Renal cortical epithelial cell (primary cell): ENCODE measurements around the gene PLOD3. TPM values are rescaled to one million over a fixed set of nuclear protein-coding genes. Genes with fewer than 3 reads are reported as not detected.

Source experiments
- DNase-seq: peaks from one replicate; pipeline ENCODE4 v3.0.0-alpha.2; 2011; ENCODE audit warnings: low read depth
- total RNA-seq: library from RNA; depleted of rRNA; stranded (reverse); fragments of >200 nt; gene quantifications from 2 replicates; pipeline ENCODE4 v1.2.3, GENCODE V29; 2014

Gene PLOD3
- total RNA-seq, 1 donor from 2014 or later, result 55.8 TPM

- DNase-seq, result no peak
Observed at GRCh38 chr7:101165958-101166647, 51.3 kb downstream of the PLOD3 start.

DNA sequence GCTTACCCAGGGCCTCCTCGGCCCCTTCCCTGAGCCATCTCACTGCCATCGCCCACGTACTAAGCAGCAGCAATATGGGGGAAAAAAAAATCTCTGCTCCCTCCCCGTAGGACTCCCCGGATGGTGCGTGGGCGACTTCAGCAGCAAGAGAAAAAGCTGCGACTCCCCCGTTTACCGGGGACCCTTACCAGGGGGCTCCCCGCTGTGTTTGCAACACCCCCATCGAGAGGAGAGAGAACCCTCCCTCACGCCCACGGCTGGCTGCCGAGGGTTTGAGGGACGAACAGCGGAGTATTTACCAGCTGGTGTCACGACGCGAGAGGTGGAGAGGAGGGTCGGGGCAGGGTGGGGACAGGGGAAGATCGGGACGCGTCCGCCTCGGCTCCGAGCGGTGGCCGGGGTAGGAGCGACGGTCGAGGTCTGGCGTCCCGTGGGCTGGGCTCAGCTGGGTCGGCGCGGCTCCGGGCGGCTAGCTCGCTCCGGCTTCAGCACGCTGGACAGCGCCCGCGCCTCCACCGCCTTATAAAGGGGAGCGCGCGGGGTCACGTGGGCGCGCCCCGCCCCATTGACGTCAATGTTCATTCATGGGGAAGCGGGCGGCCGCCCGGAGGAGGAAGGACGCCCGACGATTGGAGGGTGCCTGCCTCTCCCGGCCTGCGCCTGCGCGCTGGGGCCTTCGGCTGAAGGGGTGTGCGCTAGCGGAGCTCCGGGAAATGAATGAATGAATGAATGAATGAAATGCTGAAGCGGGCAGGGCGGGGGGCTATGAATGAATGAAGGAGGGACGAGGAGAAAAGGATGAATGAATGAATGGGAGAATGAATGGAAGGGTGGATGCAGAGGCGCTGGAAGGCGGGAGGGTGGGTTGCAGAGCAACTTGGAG, 52.1 kb downstream of the PLOD3 start, which contains the start of gene VGF:
Gene VGF (minus strand): TSS at position 495 of the 883 bp plus-strand sequence. CDS start 726 bp downstream, outside the sequence.
- DNase-seq, result peak; percentile 69

- no peak for DNase-seq
Observed at GRCh38 chr7:101164071-101164840, 53.1 kb downstream of the PLOD3 start.

GRCh38 chr7:101163279-101164070, 53.9 kb downstream of the PLOD3 start:
- DNase-seq, result no peak

GRCh38 chr7:101162551-101163278, 54.7 kb downstream of the PLOD3 start:
- DNase-seq, result no peak

DNA sequence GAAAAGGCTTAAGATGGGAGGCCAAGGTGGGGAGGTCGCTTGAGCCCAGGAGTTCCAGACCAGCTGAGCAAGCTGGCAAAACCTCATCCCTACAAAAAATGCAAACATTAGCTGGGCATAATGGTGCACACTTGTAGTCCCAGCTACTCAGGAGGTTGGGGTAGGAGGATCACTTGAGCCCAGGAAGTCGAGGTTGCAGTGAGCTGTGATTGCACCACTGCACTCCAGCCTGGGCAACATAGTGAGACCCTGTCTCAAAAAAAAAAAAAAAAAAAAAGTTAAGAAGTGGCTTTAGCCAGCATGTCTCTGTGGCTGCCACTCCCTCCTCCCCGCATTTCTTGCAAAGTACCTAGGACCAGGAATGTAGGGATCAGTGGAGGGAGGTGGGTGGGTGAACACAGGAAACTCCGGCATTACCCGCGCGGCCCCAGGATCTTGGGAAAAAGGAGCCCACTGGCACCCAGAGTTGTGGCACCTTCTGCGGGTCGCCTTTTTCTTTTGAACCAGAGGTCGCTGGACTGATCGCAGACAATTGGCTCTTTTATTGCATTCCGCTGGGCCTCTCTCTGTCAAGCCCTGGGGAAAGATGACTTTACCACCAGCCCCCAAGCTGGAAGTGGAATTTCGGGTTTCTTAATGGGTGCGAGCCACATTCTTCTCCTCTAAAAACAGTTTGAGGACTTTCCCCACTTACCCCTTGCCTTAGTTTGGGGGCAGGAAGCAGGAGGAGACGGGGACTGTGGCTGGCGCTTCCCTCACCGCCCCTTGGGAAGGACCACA, 55.5 kb downstream of the PLOD3 start:
- no peak for DNase-seq

- no peak for DNase-seq
Observed at GRCh38 chr7:101160910-101161309, 56.5 kb downstream of the PLOD3 start.

- no peak for DNase-seq
Observed at GRCh38 chr7:101159696-101160674, 57.4 kb downstream of the PLOD3 start.

DNA sequence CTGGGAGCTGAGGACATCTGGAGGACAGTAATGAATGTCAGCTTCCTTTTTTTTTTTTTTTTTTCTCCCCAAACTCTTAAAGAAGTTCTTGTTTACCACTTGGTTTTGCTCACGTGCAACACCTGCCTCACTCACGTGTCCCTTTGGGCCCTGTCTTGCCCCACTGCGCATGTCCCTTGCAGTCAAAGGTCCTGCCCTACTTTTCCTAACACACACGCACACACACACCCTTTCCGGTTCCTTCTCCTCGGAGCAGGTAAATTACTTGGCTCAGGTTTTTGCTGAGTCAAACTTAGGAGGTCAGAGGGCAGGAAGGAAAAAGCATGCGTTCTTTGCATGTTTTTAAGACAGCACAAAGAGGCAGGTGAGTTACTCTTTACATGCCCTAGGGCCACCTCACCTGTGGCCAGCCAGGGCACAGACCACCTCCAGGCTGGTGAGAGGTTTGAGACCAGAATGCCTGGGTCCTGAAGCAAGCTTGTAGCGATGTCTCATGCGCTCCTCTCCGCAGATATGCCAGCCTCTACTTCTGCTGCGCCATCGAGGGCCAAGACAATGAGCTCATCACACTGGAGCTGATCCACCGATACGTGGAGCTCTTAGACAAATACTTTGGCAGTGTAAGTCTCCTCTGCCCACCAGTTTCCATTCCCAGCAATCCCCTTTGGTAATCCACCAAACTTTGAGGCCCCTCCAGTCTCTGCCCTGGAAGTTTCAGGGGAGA, 60.4 kb downstream of the PLOD3 start:
- no peak for DNase-seq

- DNase-seq, result no peak
Observed at GRCh38 chr7:101156277-101156676, 61.1 kb downstream of the PLOD3 start.

Other genes starting within 250 kb of the PLOD3 start
- gene MUC12, start 248.0 kb downstream of the PLOD3 start, total RNA-seq, result not detected in 2 replicates
- gene MUC17, start 197.5 kb downstream of the PLOD3 start, total RNA-seq, result not detected in 2 replicates
- gene TRIM56, start 132.1 kb downstream of the PLOD3 start, total RNA-seq, result 18.6 and 43.8 TPM in 2 replicates
- 860 and 1,733 TPM in 2 replicates for gene SERPINE1, start 90.5 kb downstream of the PLOD3 start, total RNA-seq
- gene AP1S1, start 63.1 kb downstream of the PLOD3 start, total RNA-seq, result 137 and 326 TPM in 2 replicates
- gene VGF, start 52.0 kb downstream of the PLOD3 start, total RNA-seq, result 0.05 and 1.2 TPM in 2 replicates
- not detected in 2 replicates for gene NAT16, start 37.3 kb downstream of the PLOD3 start, total RNA-seq
- not detected in 2 replicates for gene MOGAT3, start 16.5 kb downstream of the PLOD3 start, total RNA-seq
- gene ZNHIT1, start 584 bp upstream of the PLOD3 start, total RNA-seq, result 51.5 and 160 TPM in 2 replicates
- 0.69 and 1.9 TPM in 2 replicates for gene CLDN15, start 20.2 kb upstream of the PLOD3 start, total RNA-seq
- 193 and 303 TPM in 2 replicates for gene FIS1, start 27.5 kb upstream of the PLOD3 start, total RNA-seq
- gene IFT22, start 104.2 kb upstream of the PLOD3 start, total RNA-seq, result 32.3 and 65.0 TPM in 2 replicates
- 2.2 TPM in 1 of 2 replicates, not detected in the other for gene COL26A1, start 145.3 kb upstream of the PLOD3 start, total RNA-seq